GM23338 (cell line): Measurements from ENCODE around the gene TMPRSS13. TPM values are rescaled to one million over a fixed set of nuclear protein-coding genes. Genes with fewer than 3 reads are reported as not detected.

Experiments used
- ATAC-seq: fragments of 200-7000 bp; cut with Tn5 transposase; 3 replicates; pipeline ENCODE4 v1.9.1; 2020
- DNase-seq: peaks from one replicate; pipeline ENCODE4 v3.0.0-alpha.2; 2015; ENCODE audit warnings: low spot score
- H2AFZ ChIP-seq: fragments of 200-600 bp; sonication (generic); 2 replicates; pipeline ENCODE4 v1.8.0; 2016; ENCODE audit warnings: antibody characterized with exemption, mild to moderate bottlenecking, moderate library complexity
- H3F3A ChIP-seq: fragments of 200-600 bp; sonication (generic); replicated peaks from 2 replicates; pipeline ENCODE4 v1.8.0; 2017; ENCODE audit warnings: antibody characterized with exemption, mixed run types, low read depth
- H3K27ac ChIP-seq: fragments of 200-600 bp; sonication (generic); 2 replicates; pipeline ENCODE4 v1.6.1; 2016; ENCODE audit warnings: low read depth
- H3K27me3 ChIP-seq: fragments of 200-600 bp; sonication (generic); 2 replicates; pipeline ENCODE4 v1.8.0; 2016; ENCODE audit warnings: mild to moderate bottlenecking, mixed run types, moderate library complexity; ENCODE audit not compliant: insufficient read depth
- H3K36me3 ChIP-seq: fragments of 200-600 bp; sonication (generic); 2 replicates; pipeline ENCODE4 v1.8.0; 2016; ENCODE audit warnings: mild to moderate bottlenecking; ENCODE audit not compliant: insufficient read depth
- H3K4me1 ChIP-seq: fragments of 200-600 bp; sonication (generic); 2 replicates; pipeline ENCODE4 v1.8.0; 2016; ENCODE audit warnings: mild to moderate bottlenecking, moderate library complexity; ENCODE audit not compliant: insufficient read depth
- H3K4me2 ChIP-seq: fragments of 200-600 bp; sonication (generic); 2 replicates; pipeline ENCODE4 v1.7.1; 2017; ENCODE audit warnings: mixed run types
- H3K4me3 ChIP-seq: fragments of 200-600 bp; sonication (generic); 2 replicates; pipeline ENCODE4 v1.6.1; 2016; ENCODE audit warnings: mixed run types
- H3K79me2 ChIP-seq: fragments of 200-600 bp; sonication (generic); replicated peaks from 2 replicates; pipeline ENCODE4 v1.8.0; 2017; ENCODE audit warnings: mild to moderate bottlenecking; ENCODE audit not compliant: insufficient read depth
- H3K9me2 ChIP-seq: fragments of 200-600 bp; sonication (generic); 2 replicates; pipeline ENCODE4 v1.8.0; 2017; ENCODE audit not compliant: insufficient read depth
- H4K20me1 ChIP-seq: fragments of 200-600 bp; sonication (generic); replicated peaks from 2 replicates; pipeline ENCODE4 v1.8.0; 2017; ENCODE audit warnings: mild to moderate bottlenecking; ENCODE audit not compliant: insufficient read depth
- H3K27ac Mint-ChIP-seq: 2 replicates; pipeline ENCODE4 v1.8.0; 2020; ENCODE audit warnings: inconsistent platforms, mild to moderate bottlenecking, moderate library complexity, mixed read lengths
- H3K27me3 Mint-ChIP-seq: 3 replicates; pipeline ENCODE4 v1.8.0; 2022; ENCODE audit warnings: low read depth, mild to moderate bottlenecking, moderate library complexity, mixed read lengths, inconsistent platforms; ENCODE audit not compliant: insufficient read depth, poor library complexity
- H3K36me3 Mint-ChIP-seq: 3 replicates; pipeline ENCODE4 v1.8.0; 2021; ENCODE audit warnings: low read depth, mild to moderate bottlenecking, inconsistent platforms, moderate library complexity, mixed read lengths
- H3K4me1 Mint-ChIP-seq: 3 replicates; pipeline ENCODE4 v1.8.0; 2020; ENCODE audit warnings: mild to moderate bottlenecking, inconsistent platforms, mixed read lengths
- H3K4me3 Mint-ChIP-seq: 3 replicates; pipeline ENCODE4 v1.8.0; 2021; ENCODE audit warnings: moderate library complexity, mild to moderate bottlenecking, inconsistent platforms, mixed read lengths
- H3K9me3 Mint-ChIP-seq: 3 replicates; pipeline ENCODE4 v1.8.0; 2020; ENCODE audit warnings: moderate library complexity, mild to moderate bottlenecking, inconsistent platforms, mixed read lengths
- EZH2phosphoT487 ChIP-seq: fragments of 200-600 bp; sonication (generic); IDR thresholded peaks from one replicate; pipeline ENCODE4 v1.8.1; 2018; ENCODE audit warnings: antibody characterized with exemption; ENCODE audit not compliant: unreplicated experiment
- NANOG ChIP-seq: IDR thresholded peaks from 2 replicates; pipeline ENCODE4 v1.6.1; 2016; ENCODE audit warnings: antibody characterized with exemption, borderline replicate concordance
- POLR2AphosphoS5 ChIP-seq: IDR thresholded peaks from 2 replicates; pipeline ENCODE4 v1.6.1; 2016; ENCODE audit warnings: antibody characterized with exemption, low read depth
- STAT1 ChIP-seq: IDR thresholded peaks from one replicate; pipeline ENCODE4 v1.6.1; 2016; ENCODE audit warnings: antibody characterized with exemption; ENCODE audit not compliant: unreplicated experiment
- polyA plus RNA-seq: library from polyadenylated mRNA; unstranded; fragments of >200 nt; fragmentation: Nextera tagmentation; extraction: Ambion mirVana; gene quantifications from 2 replicates; pipeline ENCODE4 v1.2.1, GENCODE V29; 2016
- total RNA-seq: library from RNA; depleted of rRNA; stranded (reverse); fragments of >200 nt; shearing (Covaris generic); gene quantifications from 2 replicates; pipeline ENCODE4 v1.2.3, GENCODE V29; 2014
- TF ChIP-seq, protein P1 (sequence below): IDR thresholded peaks from 2 replicates; pipeline ENCODE4 v1.6.1; 2016; ENCODE audit warnings: antibody characterized with exemption
- TF ChIP-seq, protein P2 (sequence below), 2 experiments: fragments of 200-600 bp in 1 of 2; sonication (generic) in 1 of 2; conservative IDR thresholded peaks; 2 replicates each; pipeline versions ENCODE4 v1.5.1 to v1.6.1; 2016 to 2017; ENCODE audit warnings: antibody characterized with exemption in 2 of 2, low read depth in 2 of 2, mild to moderate bottlenecking in 2 of 2, moderate library complexity in 1 of 2
- TF ChIP-seq, protein P3 (sequence below): IDR thresholded peaks from one replicate; pipeline ENCODE4 v1.6.1; 2018; ENCODE audit warnings: antibody characterized with exemption; ENCODE audit not compliant: unreplicated experiment

Gene TMPRSS13
- total and polyA plus RNA-seq, 2 experiments from 2014 or later = 0.31 TPM; not detected in 1

DNA sequence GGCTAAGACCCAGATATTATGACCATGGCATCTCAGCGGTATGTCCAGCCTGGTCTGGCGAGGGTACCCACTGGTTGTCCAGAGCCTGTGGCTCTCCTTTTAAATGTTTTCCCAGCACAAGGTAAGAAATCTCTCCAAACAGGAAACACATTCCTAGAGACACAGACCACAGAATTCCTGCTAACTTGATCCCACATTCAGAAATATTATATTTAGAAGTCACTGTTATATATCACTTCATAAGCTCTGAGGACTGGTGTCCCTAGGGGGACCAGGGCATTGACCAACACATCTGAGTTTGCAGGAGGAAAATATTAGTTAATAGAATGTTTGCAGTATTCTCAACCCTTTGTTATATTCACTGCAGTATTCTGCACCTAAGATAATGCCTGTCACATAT is 23.1 kb downstream of the TMPRSS13 start (continued):
- TF ChIP-seq, protein P1, sequence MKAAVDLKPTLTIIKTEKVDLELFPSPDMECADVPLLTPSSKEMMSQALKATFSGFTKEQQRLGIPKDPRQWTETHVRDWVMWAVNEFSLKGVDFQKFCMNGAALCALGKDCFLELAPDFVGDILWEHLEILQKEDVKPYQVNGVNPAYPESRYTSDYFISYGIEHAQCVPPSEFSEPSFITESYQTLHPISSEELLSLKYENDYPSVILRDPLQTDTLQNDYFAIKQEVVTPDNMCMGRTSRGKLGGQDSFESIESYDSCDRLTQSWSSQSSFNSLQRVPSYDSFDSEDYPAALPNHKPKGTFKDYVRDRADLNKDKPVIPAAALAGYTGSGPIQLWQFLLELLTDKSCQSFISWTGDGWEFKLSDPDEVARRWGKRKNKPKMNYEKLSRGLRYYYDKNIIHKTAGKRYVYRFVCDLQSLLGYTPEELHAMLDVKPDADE = no peak
- TF ChIP-seq EZH2phosphoT487 = no peak
- TF ChIP-seq, protein P2, sequence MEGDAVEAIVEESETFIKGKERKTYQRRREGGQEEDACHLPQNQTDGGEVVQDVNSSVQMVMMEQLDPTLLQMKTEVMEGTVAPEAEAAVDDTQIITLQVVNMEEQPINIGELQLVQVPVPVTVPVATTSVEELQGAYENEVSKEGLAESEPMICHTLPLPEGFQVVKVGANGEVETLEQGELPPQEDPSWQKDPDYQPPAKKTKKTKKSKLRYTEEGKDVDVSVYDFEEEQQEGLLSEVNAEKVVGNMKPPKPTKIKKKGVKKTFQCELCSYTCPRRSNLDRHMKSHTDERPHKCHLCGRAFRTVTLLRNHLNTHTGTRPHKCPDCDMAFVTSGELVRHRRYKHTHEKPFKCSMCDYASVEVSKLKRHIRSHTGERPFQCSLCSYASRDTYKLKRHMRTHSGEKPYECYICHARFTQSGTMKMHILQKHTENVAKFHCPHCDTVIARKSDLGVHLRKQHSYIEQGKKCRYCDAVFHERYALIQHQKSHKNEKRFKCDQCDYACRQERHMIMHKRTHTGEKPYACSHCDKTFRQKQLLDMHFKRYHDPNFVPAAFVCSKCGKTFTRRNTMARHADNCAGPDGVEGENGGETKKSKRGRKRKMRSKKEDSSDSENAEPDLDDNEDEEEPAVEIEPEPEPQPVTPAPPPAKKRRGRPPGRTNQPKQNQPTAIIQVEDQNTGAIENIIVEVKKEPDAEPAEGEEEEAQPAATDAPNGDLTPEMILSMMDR (conservative IDR thresholded peaks at IDR 0.05; ENCODE audit: low read depth in 2 of 2) = no peak
- no peak for TF ChIP-seq NANOG
- TF ChIP-seq STAT1 = no peak

DNA sequence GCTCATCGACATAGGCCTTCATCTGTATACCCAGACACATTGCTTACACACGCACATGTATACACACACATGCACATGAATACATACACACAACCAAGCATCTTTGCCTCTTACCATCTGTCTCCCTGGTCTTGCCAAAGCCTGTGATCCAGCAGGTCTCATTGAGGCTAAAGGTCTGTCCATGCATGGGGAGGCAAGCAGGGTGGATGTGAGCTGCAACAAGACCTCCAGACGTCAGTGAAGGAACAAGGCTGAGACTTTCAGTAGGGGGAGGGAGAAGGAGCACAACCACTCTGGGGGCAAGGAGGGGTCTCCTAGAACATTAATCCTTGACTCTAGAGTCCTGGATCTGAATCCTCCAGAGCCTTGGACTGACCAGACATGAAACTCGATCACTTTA is 23.7 kb downstream of the TMPRSS13 start:
- Histone ChIP-seq H3K36me3 (no peaks in the 10 kb centered on the region), H3K27ac (no peak overlapping the region), H3K4me3 (no peak overlapping the region), H3K27me3 (no peaks in the 10 kb centered on the region), H3K79me2 (no peaks in the 10 kb centered on the region), H2AFZ (no peak overlapping the region), H3K4me1 (0 out of 2 replicates have a peak, but pooled peaks cover 3% of the 10 kb centered on the region), H3K9me2 (no peaks in the 10 kb centered on the region), H3K4me2 (no peak overlapping the region), H3F3A (no peaks in the 10 kb centered on the region), H4K20me1 (no peaks in the 10 kb centered on the region)
- H3K27me3 Mint-ChIP-seq = peaks cover 5% of the 10 kb centered on the region
- DNase-seq (no peak), ATAC-seq (no peak)
- H3K27ac Mint-ChIP-seq = no peak overlapping the region
- no peaks in the 10 kb centered on the region for H3K36me3 Mint-ChIP-seq
- H3K9me3 Mint-ChIP-seq = no peaks in the 10 kb centered on the region
- TF ChIP-seq, protein P3, sequence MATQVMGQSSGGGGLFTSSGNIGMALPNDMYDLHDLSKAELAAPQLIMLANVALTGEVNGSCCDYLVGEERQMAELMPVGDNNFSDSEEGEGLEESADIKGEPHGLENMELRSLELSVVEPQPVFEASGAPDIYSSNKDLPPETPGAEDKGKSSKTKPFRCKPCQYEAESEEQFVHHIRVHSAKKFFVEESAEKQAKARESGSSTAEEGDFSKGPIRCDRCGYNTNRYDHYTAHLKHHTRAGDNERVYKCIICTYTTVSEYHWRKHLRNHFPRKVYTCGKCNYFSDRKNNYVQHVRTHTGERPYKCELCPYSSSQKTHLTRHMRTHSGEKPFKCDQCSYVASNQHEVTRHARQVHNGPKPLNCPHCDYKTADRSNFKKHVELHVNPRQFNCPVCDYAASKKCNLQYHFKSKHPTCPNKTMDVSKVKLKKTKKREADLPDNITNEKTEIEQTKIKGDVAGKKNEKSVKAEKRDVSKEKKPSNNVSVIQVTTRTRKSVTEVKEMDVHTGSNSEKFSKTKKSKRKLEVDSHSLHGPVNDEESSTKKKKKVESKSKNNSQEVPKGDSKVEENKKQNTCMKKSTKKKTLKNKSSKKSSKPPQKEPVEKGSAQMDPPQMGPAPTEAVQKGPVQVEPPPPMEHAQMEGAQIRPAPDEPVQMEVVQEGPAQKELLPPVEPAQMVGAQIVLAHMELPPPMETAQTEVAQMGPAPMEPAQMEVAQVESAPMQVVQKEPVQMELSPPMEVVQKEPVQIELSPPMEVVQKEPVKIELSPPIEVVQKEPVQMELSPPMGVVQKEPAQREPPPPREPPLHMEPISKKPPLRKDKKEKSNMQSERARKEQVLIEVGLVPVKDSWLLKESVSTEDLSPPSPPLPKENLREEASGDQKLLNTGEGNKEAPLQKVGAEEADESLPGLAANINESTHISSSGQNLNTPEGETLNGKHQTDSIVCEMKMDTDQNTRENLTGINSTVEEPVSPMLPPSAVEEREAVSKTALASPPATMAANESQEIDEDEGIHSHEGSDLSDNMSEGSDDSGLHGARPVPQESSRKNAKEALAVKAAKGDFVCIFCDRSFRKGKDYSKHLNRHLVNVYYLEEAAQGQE = no peak
- TF ChIP-seq POLR2AphosphoS5 (no peak), EZH2phosphoT487 (no peak)
- H3K4me3 Mint-ChIP-seq = no peak overlapping the region
- peaks cover 10% of the 10 kb centered on the region for H3K4me1 Mint-ChIP-seq
